HL-60/S4 treated with retinoic acid at 250 ng/mL for 4 days and 3 days (cell line): Measurements from ENCODE around the gene LENEP.

Experiments
- in situ Hi-C: fragments of 300-500 bp; cut with MboI; formaldehyde crosslinking; loops from 2 replicates; pipeline ENCODE4 v1.7.0; 2022; ENCODE audit warnings: low sequenced_read_pairs

LENEP gene

GRCh38 chr1:154960446-154961136 is 32.8 kb upstream of the LENEP start:
- in situ Hi-C loops = no loop called here

GRCh38 chr1:154961207-154962155 is 31.9 kb upstream of the LENEP start, which contains the start of gene PYGO2:
Gene PYGO2, minus strand, starts transcription at chr1:154961782. Its CDS starts 206 bp downstream, at chr1:154961576.
- in situ Hi-C loops = no loop called here

DNA sequence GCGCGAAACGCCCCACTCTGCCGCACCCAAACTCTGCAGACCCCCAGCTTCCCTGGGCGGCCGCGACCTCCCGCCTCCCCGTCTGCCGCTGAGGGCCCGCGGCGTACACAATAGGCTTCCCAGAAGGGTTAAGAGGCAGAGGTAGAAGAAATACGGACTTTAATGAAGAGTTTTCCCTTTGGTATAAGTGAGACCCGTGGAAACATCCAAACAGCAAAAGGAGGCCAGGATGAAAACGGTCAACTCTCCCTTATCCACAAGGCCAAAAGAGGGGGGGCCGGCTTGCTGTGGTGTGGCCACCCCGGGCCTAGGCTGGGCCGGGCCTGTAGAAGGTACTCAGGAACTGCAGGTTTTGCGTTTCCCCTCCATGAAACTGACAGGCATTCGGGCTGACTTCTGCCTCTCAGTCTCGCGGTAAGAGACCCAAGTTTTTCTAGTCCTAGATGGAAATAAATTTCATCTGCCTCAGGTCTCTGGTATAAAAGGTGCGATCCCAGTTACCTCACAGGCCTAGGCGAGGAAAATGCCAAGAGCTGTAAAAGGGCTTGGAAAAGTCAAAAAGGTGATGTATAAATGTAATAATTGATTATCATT is 31.1 kb upstream of the LENEP start:
- in situ Hi-C loops = no loop called here

DNA sequence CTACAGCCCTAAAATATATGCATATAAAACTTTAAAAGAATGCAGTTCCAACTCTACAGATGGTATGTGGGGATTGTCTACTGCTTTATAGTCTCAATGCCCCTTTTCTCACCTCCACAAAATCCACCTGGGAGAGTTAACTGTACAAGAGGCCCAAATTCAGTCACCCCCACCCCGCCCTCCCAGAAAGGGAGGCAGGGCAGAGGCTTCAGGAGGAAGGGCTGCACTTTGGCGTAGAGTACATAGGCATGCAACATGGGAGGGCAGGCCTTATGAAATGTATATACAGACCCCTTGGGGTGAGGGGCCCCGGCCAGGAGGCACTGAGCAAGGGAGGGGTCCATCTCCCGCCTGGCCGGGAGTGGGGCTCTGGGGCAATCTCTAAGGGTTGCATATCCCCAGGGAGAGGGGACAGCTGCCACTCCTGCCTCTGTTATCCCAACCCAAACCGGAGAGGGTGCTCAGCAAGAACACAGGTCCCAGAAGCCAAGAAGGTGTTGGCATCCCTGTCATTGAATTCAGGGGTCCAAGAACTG is 30.5 kb upstream of the LENEP start:
- in situ Hi-C loops = no loop called here

- in situ Hi-C loops = no loop called here
Observed at GRCh38 chr1:154963643-154964042, 29.7 kb upstream of the LENEP start.

DNA sequence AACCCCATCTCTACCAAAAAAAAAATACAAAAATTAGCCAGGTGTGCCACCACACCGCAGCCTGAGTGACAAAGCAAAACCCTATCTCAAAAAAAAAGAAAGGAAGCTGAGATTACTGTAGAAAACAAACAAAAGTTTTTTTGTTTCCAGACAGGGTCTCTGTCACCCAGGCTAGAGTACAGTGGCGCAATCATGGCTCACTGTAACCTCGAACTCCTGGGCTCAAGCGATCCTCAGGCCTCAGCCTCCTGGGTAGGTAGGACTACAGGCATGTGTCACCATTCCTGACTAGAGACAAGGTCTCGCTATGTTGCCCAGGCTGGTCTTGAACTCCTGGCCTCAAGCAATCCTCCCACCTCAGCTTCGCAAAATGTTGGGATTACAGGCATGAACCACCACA is 29.0 kb upstream of the LENEP start:
- in situ Hi-C loops = no loop called here

- in situ Hi-C loops = no loop called here
Observed at GRCh38 chr1:154966111-154966510, 27.3 kb upstream of the LENEP start.

DNA sequence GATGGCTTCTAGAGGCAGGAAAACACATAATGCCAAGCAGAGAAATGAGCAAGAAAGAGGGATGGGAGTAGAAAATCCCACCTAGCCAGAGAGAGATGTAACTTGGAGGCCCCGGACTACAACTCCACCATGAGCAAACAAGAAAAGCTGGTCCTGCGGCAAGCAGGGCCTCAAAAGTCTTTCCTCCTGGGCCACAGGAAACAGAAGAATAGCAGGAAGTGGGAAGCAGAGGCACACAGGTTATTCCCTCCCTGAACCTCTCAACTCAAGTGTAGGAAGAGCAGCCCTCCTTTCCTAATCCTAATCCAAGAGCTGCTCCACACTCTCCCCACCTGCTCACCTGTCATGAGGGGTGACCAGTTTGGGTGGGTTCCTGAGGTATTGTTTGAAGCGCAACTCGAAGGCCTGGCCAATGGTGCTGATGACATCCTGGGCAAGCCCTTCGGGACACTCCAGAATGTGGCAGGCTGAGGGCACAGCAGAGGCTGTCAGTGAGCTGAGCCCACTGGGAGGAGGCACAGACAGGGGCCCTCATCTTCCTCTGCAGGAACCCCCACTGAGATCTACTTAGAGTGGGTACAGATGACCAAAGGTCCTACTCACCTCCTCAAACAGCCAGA is 25.9 kb upstream of the LENEP start:
- in situ Hi-C loops = no loop called here

- in situ Hi-C loops = no loop called here
Observed at GRCh38 chr1:154968731-154969130, 24.7 kb upstream of the LENEP start.

GRCh38 chr1:154969246-154969645 is 24.1 kb upstream of the LENEP start:
- in situ Hi-C loops = no loop called here

GRCh38 chr1:154969860-154970452 is 23.4 kb upstream of the LENEP start:
- in situ Hi-C loops = no loop called here

DNA sequence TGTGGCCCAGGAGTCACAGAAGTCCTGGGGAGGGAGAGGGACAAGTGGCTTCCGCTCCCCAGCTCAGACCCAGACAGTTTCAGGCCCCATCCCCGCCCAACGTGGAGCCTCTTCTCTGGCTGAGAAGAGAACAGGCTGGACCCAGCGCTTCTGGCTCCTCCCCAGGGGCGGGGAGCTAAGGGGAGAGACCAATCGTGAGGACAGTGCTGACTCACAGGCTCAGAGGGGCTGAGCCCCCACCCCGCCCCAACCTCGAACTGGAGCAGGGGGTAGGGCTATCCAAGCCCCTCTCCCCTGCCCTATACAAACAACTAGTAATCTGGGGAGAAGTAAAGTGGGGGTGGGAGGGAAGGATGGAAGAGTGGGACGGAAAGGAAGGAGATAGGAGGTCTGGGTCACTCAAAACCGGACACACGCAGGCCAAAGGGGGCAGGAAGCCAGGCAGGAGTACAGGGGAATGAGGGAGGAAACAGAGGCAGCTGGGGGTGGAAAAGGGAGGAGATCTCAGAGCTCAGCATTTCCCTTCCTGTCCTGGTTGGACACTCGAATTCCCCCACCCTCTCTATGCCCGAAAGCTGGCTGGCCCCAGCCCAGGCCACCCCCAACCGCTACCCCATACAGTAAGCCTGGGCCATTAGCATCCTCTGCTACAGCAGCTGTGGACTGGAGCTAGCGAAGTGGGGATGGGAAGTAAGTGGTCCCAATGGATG is 22.6 kb upstream of the LENEP start, which contains the start of gene SHC1:
Gene SHC1, minus strand, starts transcription at position 117 of the 710 bp plus-strand sequence. CDS start 221 bp downstream, outside the sequence.
- in situ Hi-C loops = no loop called here

DNA sequence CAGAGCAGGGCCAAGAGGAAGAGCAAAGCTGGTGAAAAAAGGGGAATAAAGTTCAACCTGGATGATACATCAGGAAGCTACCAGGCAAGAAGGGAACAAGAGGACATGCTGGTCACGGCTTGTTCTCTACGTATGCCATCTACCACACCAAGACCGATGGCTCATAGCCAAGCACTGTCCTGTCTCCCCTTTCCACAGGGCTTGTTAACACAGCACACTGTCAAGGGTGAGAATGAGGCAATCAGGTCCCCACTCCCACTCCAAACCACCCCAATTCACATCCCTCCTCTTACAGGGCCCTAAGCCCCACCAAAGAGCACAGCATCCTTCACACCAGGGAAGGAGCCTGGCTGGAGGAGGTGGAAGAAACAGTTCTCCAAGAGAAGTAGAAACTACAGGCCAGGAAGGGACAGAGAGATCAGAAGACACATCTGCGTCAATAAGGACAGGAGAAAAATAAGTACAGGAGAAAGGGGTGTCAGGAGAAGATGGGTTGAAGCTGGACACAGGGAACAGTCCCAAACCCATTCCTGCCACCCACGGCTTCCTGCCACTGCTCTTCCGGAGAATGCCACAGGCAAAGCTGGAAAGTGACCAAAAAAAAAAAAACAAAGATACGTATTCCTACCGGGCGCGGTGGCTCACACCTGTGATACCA is 21.9 kb upstream of the LENEP start:
- in situ Hi-C loops = no loop called here

DNA sequence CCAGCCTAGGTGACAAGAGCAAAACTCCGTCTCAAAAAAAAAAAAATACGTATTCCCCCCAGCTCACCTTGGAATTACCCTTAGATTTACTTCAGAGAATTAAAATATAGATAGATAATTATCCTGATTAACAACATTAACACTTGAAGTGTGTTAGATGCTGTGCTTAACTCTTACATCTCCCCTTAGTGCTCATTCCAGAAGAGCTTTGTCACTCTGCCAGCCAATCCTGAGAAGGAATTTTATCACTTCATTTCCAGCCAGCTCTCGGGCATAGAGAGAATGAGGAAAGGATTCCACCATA is 21.2 kb upstream of the LENEP start:
- in situ Hi-C loops = no loop called here

- in situ Hi-C loops = no loop called here
Observed at GRCh38 chr1:154972517-154973343, 20.7 kb upstream of the LENEP start.

GRCh38 chr1:154973344-154974101 is 19.9 kb upstream of the LENEP start:
- in situ Hi-C loops = no loop called here

DNA sequence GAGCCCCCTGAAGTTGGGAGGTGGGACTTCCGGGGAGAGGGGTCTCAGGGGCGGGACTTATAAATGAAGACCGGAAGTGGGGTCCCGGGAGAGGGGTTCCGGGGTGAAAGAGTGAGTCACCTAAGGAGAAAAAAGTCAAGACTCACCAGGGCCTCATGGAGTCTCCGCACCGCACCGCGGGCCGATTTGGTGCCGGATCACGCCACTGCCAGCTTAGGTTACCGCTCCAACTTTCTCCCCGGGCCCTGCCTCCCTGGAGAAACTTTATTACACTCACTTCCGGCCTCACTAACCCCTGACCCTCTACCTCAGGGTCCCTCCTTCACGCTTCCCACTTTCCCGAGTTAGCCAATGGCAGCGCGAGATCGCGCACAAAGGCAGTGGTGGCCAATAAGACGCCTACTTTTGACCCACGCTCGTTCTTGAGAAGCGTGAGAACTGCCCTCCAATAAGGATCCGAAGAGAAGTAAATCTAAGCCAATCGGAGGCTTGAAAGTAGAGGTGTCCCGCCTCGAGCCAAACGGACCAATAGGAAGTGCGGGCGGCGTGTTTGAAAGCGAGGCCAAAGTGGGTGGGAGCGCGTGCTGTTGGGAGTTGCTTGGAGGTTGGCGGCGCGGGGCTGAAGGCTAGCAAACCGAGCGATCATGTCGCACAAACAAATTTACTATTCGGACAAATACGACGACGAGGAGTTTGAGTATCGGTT is 19.1 kb upstream of the LENEP start, which contains the start of gene CKS1B:
Gene CKS1B, plus strand, starts transcription at position 580 of the 706 bp plus-strand sequence. Its CDS starts 65 bp downstream, at position 645.
- in situ Hi-C loops = no loop called here
